GM18519 (cell line): ENCODE results near the gene ZSCAN5C.
"Not testable (repeated sequence)": the region's sequence is repeated elsewhere in the genome, so short reads cannot be mapped to it uniquely, and the experiment has no call there.

Experiments
- ATAC-seq: cut with Tn5 transposase; IDR thresholded peaks from one replicate; pipeline ENCODE4 v1.9.1; 2021; ENCODE audit warnings: mild to moderate bottlenecking, moderate library complexity; ENCODE audit not compliant: unreplicated experiment, low FRiP score

ZSCAN5C gene, protein sequence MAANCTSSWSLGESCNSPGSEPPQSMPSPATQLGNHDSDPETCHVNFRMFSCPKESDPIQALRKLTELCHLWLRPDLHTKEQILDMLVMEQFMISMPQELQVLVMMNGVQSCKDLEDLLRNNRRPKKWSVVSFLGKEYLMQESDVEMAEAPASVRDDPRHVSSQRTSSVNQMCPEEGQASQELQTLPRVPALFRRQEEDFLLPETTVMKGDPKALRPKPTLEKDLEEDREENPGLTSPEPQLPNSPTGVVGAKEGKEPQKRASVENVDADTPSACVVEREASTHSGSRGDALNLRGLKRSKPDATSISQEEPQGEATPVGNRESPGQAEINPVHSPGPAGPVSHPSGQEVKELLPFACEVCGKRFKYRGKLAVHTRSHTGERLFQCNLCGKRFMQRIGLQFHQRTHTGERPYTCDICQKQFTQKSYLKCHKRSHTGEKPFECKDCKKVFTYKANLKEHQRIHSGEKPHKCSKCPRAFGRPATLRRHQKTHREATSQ

DNA sequence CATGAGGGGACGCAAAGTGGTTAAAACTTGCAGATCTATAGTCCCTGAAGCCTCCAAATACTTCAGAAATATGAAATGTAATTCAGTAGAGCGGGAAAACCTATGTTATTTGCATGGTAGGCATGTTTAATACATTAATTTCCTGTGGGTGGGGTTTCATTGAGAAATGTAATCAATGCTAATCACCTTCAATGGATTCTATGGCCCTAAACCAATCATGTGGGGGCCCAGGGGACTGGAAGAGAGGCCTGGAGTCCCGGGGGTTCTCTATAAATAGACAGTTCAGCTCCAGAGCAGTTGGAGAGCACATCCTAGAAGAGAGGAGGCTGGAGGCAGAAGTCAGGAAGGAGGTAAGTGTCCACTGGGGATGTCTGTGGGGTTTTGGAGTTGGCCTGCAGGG is at the start of gene ZSCAN5C:
Gene ZSCAN5C (plus strand): TSS at position 301 of the 400 bp plus-strand sequence. CDS start 3,641 bp downstream, outside the sequence.
- no peak for ATAC-seq

DNA sequence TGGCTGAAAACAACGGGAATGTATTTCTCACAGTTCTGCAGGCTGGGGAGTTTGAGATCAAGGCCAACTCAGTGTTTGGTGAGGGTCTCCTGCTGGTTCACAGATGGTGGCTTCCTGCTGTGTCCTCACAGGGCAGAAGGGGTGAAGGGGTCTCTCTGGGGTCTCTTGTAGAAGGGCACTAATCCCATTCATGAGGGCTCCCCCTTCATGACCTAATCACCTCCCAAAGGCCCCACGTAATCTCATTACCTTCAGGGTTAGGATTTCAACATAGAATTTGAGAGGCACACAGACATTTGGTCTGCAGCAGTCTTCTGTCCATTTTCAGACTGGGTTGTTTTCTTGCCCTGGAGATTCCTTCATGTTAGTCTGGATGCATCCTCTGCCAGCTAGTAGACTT is 49.4 kb upstream of the ZSCAN5C start:
- no peak for ATAC-seq

DNA sequence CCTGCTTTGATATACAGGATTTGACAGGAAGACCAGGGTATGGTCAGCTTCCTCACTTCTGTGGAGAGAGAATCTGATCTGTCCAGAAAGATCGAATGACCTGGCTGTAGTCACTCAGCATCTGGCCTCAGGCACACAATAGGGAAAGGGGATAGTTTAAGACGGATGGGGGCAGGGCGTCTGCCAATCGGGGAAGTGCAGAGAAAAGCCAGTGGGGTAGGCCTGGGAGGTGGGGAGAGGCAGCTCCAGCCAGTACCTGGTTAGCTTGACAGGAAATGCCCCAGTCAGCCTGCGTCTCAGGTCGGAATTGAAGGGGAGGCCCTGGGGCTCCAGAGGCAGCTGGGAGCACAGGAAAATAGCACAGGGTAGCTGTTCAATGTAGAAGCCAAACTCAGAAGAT is 48.6 kb upstream of the ZSCAN5C start:
- no peak for ATAC-seq

DNA sequence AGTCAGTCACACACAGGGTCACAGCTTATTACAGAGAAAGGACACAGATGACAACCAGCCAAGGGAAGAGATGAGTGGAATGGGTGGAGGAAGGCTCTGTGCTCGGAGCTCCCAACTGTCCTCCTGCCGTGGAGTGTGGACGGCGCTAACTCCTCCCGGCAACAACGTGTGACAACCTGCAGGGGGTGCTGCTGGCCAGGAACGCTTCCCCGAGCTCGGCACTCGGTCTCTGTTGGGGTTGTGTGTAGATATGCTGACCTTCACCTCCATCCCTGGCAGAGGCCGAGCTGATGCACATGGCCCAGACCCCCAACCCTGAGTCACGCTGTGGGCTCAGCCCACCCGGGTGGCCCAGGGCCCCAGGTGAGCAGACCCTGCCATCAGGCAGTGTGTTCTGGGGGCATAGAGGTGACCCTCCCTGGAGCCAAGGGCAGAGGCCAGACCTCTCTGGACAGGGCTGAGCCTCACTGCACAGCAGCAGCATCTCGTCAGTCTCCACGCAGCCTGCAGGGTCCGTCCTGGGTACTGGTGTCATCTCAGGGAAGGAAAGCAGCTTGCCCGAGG is 46.9 kb upstream of the ZSCAN5C start:
- ATAC-seq = no peak

DNA sequence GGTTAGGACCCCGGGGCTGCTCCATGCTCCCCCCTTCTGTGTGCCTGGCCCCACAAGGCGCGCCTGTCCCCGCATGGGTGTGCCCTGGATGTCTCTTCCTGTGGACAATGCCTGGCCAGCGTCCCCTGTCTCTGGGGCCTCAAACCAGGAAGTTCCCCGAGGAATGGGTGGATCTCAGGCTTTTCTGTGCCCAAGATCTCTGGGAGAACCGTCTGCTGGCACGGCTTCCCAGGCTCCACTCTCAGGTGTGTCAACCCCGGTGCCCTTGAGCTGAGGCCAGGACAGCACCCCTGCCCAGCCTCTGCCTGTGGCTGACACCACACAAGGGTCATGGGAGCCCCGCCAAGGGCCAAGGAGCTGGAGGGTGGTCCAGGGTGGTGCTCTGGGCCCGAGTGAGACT is 45.3 kb upstream of the ZSCAN5C start:
- ATAC-seq = no peak

DNA sequence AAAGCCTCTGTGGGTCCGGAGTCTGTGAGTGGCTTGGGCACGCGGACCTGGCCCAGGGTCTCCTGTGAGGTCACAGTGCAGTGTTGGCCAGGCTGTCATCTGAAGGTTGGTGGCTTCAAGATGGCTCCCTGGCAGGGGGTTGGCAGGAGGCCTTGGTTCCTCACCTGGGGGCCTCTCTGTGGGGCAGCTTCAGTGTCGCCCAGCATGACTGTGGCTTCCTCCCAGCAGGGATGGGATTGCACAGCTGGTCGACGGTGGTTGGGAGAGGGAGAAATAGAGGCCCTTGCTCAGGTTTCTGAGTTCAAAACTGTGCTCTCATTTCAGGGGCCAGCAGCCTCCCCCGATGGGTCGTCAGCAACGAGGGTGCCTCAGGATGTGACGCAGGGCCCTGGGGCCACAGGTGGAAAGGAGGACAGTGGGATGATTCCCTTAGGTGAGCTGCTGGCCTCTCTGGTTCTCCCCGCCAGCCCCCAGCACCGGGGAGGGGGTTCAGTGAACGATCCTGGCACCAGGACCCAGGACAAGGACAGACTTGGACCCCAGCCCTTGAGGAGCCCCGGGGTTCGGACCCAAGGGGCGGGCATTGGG is 43.8 kb upstream of the ZSCAN5C start:
- ATAC-seq = no peak

DNA sequence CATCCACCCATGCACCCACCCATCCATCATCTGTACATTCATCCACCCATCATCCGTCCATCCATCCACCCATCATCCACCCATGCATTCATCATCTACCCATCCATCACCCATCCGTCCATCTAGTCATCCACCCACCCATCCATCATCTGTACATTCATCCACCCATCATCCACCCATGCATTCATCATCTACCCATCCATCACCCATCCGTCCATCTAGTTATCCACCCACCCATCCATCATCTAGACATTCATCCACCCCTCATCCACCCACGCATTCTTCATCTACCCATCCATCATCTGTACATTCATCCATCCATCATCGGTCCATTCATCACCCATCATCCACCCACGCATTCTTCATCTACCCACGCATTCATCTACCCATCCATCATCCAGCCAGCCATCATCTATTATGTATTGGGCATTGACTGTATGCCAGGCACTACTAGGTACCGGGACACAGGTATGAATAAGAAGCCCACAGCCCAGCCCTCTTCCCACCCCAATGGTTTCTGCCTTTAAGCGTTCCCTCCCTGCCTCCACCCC is 43.0 kb upstream of the ZSCAN5C start:
- ATAC-seq = no peak

DNA sequence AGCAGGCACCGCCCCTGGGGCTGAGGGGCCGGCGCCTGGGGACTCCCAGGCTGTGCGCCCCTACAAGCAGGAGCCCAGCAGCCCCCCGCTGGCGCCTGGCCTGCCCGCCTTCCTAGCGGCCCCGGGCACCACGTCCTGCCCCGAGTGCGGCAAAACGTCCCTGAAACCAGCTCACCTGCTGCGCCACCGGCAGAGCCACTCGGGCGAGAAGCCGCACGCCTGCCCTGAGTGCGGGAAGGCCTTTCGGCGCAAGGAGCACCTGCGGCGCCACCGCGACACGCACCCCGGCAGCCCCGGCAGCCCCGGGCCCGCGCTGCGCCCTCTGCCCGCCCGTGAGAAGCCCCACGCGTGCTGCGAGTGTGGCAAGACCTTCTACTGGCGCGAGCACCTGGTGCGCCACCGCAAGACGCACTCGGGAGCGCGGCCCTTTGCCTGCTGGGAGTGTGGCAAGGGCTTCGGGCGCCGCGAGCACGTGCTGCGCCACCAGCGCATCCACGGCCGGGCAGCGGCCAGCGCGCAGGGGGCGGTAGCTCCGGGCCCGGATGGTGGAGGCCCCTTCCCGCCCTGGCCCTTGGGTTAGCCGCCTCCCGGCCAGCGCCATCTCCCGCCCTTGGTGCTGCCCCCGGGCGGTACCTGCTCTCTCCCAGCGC is 42.3 kb upstream of the ZSCAN5C start:
- no peak for ATAC-seq

DNA sequence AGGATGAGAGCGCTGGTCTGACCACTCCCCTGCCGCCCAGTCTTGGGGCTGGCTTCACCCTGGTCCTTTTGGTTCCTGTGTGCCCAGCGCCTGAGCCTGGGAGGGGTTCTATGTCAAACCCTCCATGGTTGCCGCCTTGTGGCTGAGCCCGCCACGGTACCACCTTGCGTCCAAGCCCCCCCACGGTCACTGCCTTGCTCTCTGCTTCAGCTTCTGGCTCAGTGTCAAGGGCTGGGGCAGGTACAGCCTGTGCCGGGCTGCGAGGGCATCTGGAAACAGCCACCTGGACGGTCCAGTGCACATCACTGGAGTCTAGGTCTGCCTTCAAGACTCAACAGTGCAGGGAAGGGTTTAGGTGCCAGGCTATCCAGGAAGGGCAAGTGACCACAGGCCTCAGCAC is 40.5 kb upstream of the ZSCAN5C start:
- ATAC-seq = no peak

DNA sequence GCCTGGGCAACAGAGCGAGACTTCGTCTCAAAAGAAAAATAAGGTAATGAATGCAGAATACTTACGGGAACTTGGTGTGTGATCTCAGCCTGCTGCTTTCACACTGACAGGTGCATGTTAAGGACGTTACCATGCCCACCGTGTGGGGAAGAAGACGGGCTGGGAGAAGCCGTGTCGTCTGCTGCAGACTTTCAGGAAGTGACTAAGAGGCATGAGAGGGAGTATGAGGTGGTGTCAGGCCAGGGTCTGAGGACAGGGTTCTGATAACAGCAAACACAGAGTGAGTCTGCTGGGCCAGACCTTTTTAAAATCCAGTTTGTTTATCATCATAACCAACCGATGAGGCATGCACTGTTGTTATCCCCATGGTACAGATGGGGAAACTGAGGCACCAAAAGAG is 39.8 kb upstream of the ZSCAN5C start:
- no peak for ATAC-seq

DNA sequence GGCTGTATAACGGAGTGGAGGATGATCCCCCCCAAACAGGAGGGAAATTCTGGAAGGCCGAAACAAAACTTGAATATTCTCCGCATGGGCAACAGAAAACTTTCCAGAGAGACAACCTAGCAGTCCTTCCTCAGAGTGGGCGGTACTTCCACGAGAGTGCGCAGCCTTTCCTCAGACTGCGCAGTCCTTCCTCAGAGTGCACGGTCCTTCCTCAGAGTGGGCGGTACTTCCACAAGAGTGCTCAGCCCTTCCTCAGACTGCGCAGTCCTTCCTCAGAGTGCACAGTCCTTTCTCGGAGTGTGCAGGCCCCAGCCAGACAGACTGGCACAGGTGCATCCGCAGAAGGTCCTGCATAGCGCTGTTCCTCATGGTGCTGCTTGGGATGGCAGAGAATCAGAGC is 39.0 kb upstream of the ZSCAN5C start:
- no peak for ATAC-seq

DNA sequence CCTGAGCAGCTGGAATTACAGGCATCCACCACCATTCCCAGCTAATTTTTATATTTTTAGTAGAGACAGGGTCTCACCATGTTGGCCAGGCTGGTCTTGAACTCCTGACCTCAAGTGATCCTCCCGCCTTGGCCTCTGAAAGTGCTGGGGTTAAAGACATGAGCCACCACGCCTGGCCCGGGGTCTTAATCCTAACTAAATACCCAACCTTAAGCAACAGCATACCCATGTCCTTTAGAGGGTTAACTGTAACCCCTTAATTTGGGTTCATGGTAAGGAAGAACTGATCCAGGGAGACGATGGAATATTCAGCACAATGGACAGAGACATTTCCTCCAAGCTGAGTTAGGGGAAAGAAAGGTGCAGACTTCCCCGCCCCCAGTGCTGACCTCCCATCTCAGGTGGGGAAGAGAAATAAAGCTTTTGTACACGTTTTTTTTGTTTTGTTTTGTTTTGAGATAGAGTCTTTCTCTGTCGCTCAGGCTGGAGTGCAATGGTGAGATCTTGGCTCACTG is 35.0 kb upstream of the ZSCAN5C start:
- ATAC-seq = no peak

DNA sequence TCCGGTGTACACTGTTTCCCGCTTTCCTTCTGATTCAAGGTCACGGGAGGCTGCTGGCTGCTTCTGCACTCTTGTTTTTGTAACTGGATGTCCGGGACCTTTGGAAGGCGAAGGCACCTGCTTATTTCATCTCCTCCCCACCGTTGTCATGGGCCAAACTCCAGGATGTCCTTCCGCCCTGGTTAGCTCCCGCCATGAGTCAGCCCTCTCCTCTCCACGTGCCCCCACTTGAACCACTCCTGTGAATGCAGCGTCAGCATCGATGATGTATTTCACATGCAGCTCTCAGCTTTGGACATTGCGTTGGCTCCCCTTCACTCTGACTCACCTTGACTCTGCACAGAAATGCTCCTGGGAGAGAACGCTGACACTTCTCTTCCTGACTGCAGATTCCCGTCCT is 31.8 kb upstream of the ZSCAN5C start:
- ATAC-seq = no peak

DNA sequence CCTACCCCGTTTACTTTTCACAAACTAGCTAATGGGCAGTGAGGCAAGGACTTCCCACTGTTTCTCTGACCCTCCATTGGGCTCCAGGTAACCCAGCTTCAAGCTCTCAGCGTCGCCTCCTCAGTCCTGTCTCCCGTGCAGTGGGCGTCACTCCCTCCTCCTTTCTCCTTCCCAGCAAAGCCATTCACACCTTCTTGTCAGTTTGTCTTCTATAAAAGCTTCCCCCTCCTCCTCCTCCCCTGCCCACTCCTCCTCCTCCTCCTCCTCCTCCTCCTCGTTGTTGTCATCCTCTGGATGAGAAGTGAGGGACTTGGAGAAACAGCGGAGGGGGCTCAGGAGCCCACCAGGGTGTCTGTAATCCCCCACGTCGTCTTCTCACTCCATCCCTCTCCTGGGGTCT is 28.0 kb upstream of the ZSCAN5C start:
- ATAC-seq = no peak

DNA sequence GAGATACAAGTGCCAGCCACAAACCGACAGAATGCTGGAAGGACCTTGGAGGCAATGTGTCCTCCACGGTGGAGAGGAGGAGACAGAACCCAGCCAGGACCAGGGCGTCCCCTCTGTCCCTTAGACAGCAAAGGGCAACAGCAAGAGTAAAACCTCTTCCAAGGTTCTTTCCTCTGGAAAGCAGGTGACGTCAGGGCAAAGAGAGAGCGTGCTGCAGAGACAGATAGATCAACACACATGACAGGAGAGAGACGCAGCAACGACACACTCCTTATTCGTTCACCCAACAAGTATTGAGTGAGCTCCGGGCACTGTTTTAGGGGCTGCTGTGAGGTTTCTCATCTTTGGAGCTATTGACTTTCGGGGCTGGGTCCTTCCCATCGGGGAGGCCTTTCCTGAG is 27.5 kb upstream of the ZSCAN5C start:
- ATAC-seq = no peak

DNA sequence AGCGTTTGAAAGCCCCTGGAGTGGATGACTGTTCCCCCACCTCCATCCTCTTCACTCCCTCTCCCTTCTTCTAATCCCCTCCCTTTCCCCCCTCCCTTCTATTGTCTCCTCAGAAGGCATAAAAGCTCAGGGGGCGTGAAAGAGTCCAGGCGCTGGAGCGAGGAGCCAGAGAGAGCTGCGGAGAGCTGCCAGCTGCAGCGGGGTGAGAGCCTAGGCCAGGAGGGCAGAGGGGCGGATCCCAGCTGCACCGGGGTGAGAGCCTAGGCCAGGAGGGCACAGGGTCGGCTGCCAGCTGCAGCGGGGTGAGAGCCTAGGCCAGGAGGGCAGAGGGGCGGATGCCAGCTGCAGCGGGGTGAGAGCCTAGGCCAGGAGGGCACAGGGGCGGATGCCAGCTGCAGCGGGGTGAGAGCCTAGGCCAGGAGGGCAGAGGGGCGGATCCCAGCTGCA is 26.2 kb upstream of the ZSCAN5C start, which contains the start of gene GALP:
Gene GALP (plus strand): TSS at position 148 of the 447 bp plus-strand sequence. CDS start 1,101 bp downstream, outside the sequence.
- not testable (repeated sequence) for ATAC-seq

DNA sequence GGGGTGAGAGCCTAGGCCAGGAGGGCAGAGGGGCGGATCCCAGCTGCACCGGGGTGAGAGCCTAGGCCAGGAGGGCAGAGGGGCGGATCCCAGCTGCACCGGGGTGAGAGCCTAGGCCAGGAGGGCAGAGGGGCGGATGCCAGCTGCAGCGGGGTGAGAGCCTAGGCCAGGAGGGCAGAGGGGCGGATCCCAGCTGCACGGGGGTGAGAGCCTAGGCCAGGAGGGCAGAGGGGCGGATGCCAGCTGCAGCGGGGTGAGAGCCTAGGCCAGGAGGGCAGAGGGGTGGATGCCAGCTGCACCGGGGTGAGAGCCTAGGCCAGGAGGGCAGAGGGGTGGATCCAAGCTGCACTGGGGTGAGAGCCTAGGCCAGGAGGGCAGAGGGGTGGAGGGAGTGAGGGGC is 25.8 kb upstream of the ZSCAN5C start:
- not testable (repeated sequence) for ATAC-seq

DNA sequence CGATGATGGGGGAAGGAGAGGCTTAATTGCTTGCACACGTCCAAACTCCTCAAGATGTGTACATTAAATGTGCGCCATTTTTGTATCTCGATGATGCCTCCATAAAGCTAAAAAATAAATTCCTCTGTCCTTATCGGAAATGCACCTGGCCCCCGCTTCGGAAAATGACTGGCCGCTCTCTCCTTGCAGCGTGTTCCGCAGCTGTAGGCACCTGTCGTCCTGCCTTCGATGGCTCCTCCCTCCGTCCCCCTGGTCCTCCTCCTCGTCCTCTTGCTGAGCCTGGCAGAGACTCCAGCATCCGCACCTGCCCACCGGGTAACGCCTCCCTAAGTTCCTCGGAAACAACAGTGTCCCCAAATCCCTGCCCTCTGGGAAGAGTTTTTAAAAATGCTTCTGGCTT is 25.2 kb upstream of the ZSCAN5C start:
- no peak for ATAC-seq

DNA sequence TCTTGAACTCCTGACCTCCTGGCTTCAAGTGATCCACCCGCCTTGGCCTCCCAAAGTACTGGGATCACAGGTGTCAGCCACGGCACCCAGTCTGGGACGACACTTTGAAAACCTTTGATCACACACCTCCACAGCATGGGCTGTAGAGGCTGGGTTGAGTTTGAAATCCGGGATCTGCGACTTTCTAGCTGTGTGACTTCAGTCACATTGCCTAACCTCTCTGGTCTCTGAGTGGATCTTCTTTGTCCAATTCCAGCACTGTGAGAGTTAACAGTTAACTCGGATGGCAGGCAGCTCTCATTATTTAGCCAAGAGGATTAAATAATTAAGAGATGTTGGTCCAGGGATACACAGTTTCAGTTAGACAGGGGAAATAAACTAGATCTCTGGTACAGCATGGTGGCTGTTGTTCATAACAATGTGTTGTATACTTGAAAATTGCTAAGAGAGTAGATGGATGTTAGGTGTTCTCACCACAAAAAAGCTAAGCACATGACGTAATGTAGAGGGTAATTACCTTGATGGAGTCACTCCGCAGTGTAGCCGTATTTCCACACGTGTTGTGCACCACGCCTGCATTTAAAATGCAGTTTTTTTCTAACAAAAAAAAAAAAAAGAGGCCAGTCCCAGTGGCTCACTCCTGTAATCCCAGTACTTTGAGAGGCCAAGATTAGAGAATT is 24.4 kb upstream of the ZSCAN5C start:
- no peak for ATAC-seq

DNA sequence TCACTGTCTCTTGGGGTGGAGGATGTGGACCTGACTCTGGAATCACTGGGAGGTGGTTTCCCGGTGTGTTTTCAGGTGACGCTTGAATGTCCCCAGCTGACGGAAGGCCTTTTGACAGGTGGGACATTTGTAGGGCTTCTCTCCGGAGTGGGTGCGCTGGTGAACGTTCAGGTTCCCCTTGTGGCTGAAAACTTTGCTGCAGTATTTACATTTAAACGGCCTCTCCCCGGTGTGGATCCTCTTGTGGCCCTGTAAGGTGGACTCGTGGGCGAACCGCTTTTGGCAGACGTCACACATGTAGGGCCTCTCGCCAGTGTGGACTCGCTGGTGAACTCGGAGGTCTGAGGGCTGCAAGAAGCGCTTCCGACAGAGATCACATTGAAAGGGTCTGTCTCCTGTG is 12.3 kb upstream of the ZSCAN5C start:
- ATAC-seq = no peak
